ENCODE data around the gene PLPP3.

The PLPP3 gene

DNA sequence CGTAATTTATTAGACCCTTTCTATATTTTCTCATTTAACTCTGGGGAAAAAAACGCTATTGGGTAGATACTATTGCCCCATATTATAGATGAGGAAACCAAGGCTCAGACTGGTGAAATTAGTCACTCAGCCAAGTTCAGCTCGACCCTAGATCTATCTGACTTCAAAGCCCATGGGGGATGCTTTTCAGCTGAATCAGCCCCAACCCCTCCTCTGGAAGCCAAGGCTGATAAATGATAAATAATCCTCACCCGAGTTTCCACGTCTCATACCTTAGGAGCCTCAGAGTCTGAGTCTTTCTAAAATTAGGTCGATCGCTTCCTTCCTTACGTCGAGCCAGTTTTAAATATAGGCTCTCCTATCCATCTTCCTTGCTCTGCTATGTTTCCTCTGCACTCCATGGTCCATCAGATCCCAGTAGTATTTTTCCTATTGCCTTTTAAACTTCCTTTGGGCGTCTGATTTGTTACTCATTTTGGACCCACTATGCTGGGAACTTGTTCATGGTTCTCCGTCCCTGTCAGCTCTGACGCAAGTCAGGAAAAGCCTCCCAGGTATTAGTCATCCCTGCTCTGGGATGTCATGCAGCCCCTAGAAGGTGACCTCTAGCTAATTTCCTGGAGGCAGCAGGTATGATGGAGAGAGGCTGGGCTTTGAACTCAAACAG lies 122.8 kb downstream of the PLPP3 start:
- DNase-seq = no peak

- DNase-seq = no peak
These were observed 125.8 kb downstream of the PLPP3 start for GRCh38 chr1:56453417-56454078.

DNA sequence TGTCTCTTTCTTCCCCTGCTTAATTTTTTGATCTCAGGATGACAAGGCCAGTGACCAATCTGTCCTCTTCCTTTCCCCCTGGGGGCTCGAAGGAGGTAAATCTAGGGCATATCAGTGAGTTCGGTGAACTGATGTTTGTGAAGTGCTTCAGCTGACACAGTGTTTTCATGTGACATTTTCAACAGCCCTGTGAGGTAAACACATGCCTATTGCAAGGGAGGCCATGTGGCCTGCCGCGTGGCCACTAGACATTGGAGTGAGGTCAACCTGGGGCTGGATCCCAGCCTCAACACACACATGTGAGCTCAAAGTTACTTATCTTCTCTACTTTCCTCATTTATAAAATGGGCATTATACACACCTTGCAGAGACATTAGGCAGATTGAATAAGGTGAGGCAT lies 126.3 kb downstream of the PLPP3 start:
- DNase-seq = no peak

DNA sequence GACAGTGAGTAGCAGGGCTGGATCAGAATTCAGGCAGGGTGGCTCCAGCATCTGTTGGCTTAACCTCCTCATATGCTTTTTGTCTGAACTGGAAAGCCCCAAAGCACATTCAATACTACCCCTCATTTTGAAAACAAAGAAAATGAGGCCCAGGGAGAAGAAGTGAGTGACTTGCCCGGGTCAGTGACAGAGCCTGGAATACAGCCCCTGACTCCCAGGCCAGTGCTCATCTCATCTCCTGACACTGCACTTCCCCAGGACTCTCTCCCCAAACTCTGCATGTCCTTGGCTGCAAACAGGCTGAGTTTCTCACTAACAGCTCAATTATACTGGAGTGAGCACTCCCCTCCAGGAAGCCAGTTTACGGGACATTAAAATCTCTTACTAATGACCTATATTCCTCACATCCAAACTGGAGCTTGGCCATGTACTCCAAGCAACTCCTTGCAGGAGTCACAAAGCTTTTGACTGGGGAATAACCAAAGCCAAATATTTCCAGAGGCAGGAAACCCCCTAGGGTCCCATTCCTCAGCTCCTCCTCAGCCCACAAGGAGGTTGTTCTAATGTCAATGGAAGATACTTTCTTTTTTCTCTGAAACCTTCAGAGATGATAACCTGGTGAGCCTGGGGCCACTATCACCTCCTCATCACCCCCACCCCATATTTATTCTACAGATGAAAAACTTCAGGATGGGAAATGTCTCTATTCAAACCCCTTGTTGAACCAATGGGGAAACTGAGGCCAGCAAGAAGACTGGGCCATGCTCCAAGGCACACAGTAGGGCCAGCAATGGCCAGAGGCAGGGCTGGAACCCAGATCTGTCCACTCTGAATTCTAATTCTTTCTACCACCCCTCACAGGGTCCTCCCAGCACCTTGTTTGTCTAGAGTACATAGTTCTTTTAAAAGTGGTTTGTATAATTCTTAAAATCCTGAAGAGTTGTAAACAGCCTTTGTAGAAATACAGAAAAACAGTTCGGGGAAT lies 127.0 kb downstream of the PLPP3 start:
- DNase-seq = no peak

- DNase-seq = no peak
These were observed 127.9 kb downstream of the PLPP3 start for GRCh38 chr1:56451491-56451890.

- no peak for DNase-seq
These were observed 129.2 kb downstream of the PLPP3 start for GRCh38 chr1:56450004-56450666.

GRCh38 chr1:56448529-56449300 lies 130.6 kb downstream of the PLPP3 start:
- DNase-seq = no peak

DNA sequence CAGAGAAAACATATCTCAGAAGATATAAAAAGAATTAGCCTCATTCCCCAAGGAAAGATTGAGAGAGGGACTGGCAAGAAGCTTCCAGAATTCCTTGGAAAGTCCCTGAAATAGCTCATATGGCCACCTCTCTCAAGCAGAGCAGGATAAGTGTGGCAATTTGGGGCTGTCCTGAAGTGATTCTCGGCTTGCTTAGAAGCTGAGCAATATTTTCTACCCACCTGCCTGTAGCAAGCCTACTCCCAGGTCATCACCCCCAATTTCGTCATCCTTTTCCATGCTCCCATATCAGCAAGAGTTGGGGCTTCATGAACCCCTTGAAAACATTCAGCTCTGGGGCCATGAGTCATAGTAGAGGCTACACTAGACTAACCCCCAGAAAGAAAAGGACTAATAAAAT lies 131.5 kb downstream of the PLPP3 start:
- no peak for DNase-seq

- no peak for DNase-seq
These were observed 132.7 kb downstream of the PLPP3 start for GRCh38 chr1:56446531-56447098.

GRCh38 chr1:56444960-56445646 lies 134.3 kb downstream of the PLPP3 start:
- no peak for DNase-seq
